Sigmoid colon (tissue), 4 donors: ENCODE data around the gene TSPAN33.

Source experiments
- CTCF ChIP-seq, 4 experiments: fragments of 450-650 bp in 3 of 4; fragments of 200-600 bp in 1 of 4; IDR thresholded peaks; one replicate each; pipeline ENCODE4 v1.5.1; 2016 to 2019; ENCODE audit warnings: antibody characterized with exemption in 4 of 4, mild to moderate bottlenecking in 3 of 4, moderate library complexity in 2 of 4
- POLR2A ChIP-seq, 2 donors: fragments of 450-650 bp; IDR thresholded peaks; one replicate each; pipeline ENCODE4 v1.6.1; 2016; ENCODE audit warnings: antibody characterized with exemption in 2 of 2, mild to moderate bottlenecking in 2 of 2, moderate library complexity in 2 of 2
- POLR2AphosphoS5 ChIP-seq, 4 donors: sonication (generic); formaldehyde crosslinking; IDR thresholded peaks; one replicate each; pipeline ENCODE4 v1.6.1; 2017; ENCODE audit warnings: antibody characterized with exemption in 4 of 4

GRCh38 chr7:129143724-129144094, 798 bp upstream of the TSPAN33 start:
- TF ChIP-seq POLR2A (IDR thresholded peaks at IDR 0.05) (no peak), CTCF (IDR thresholded peaks at IDR 0.05) (no peak), POLR2AphosphoS5 (IDR thresholded peaks at IDR 0.05) (no peak)
